OCI-LY7 (cell line): ENCODE results near the gene CARHSP1. TPM values are rescaled to one million over a fixed set of nuclear protein-coding genes. Genes with fewer than 3 reads are reported as not detected.

ENCODE experiments used
- BruUV-seq: library from RNA; stranded (reverse); fragments of 400-500 nt; replicated peaks from 2 replicates; lab custom pipeline; 2021; lab: Mats Ljungman, UMichigan
- CTCF ChIA-PET: fragments of 300-600 bp; sonication (Branson Sonifier 250); formaldehyde crosslinking; loops from one replicate; lab custom pipeline; 2022; ENCODE audit warnings: antibody characterized with exemption; ENCODE audit not compliant: unreplicated experiment; lab: Charles Lee
- POLR2A ChIA-PET: fragments of 300-600 bp; sonication (Branson Sonifier 250); formaldehyde crosslinking; loops from one replicate; lab custom pipeline; 2022; ENCODE audit warnings: antibody characterized with exemption; lab: Charles Lee
- DNase-seq: peaks from one replicate; pipeline ENCODE4 v3.0.0-alpha.2; 2015; ENCODE audit warnings: low spot score
- H2AFZ ChIP-seq: fragments of 200-600 bp; sonication (generic), shearing (Covaris generic); 2 replicates; pipeline ENCODE4 v1.6.1; 2014; ENCODE audit warnings: mild to moderate bottlenecking, antibody characterized with exemption, low read length, moderate library complexity
- H3K27ac ChIP-seq: fragments of 200-600 bp; sonication (generic); 2 replicates; pipeline ENCODE4 v1.5.1; 2014; ENCODE audit warnings: mixed run types, low read depth, mild to moderate bottlenecking, moderate library complexity, low read length, inconsistent platforms; ENCODE audit not compliant: poor library complexity, severe bottlenecking
- H3K36me3 ChIP-seq: fragments of 200-600 bp; sonication (generic); 2 replicates; pipeline ENCODE4 v1.6.1; 2014; ENCODE audit warnings: mild to moderate bottlenecking, antibody characterized with exemption, low read length, moderate library complexity, mixed read lengths; ENCODE audit not compliant: insufficient read depth
- H3K4me1 ChIP-seq: fragments of 200-600 bp; sonication (generic); 2 replicates; pipeline ENCODE4 v1.5.1; 2014; ENCODE audit warnings: mild to moderate bottlenecking, low read length; ENCODE audit not compliant: insufficient read depth, poor library complexity, severe bottlenecking
- H3K4me2 ChIP-seq: fragments of 200-600 bp; sonication (generic); 2 replicates; pipeline ENCODE4 v1.6.1; 2014; ENCODE audit warnings: mild to moderate bottlenecking, low read length
- H3K4me3 ChIP-seq: fragments of 200-600 bp; sonication (generic); 2 replicates; pipeline ENCODE4 v1.5.1; 2014; ENCODE audit warnings: mild to moderate bottlenecking, low read depth, low read length; ENCODE audit not compliant: poor library complexity, severe bottlenecking
- H3K79me2 ChIP-seq: fragments of 200-600 bp; sonication (generic); 2 replicates; pipeline ENCODE4 v1.6.1; 2016; ENCODE audit warnings: low read depth, mild to moderate bottlenecking, low read length, moderate library complexity, mixed read lengths; ENCODE audit not compliant: insufficient read depth
- H3K9me2 ChIP-seq: fragments of 200-600 bp; sonication (generic); 2 replicates; pipeline ENCODE4 v1.6.1; 2016; ENCODE audit warnings: mild to moderate bottlenecking, low read length, mixed read lengths; ENCODE audit not compliant: insufficient read depth
- H3K9me3 ChIP-seq: fragments of 200-600 bp; sonication (generic); 2 replicates; pipeline ENCODE4 v1.6.1; 2014; ENCODE audit warnings: mild to moderate bottlenecking, mixed run types, low read length, mixed read lengths
- H4K20me1 ChIP-seq: fragments of 200-600 bp; sonication (generic); 2 replicates; pipeline ENCODE4 v1.6.1; 2014; ENCODE audit warnings: mild to moderate bottlenecking, antibody characterized with exemption, low read length, moderate library complexity, mixed read lengths; ENCODE audit not compliant: insufficient read depth
- CTCF ChIP-seq: fragments of 200-600 bp; sonication (generic); conservative IDR thresholded peaks from 2 replicates; pipeline ENCODE4 v1.5.1; 2014; ENCODE audit warnings: mild to moderate bottlenecking, antibody characterized with exemption, low read length, moderate library complexity, mixed read lengths
- EZH2phosphoT487 ChIP-seq: fragments of 200-600 bp; sonication (generic); IDR thresholded peaks from 2 replicates; pipeline ENCODE4 v1.6.1; 2018; ENCODE audit warnings: low read depth, borderline replicate concordance, mild to moderate bottlenecking, mixed run types, antibody characterized with exemption, low read length, moderate library complexity, mixed read lengths
- intact Hi-C: fragments of 100-400 bp; cut with micrococcal nuclease; formaldehyde crosslinking; loops from one replicate; pipeline ENCODE4 v1.10.0; 2022; ENCODE audit not compliant: unreplicated experiment
- total RNA-seq, 2 experiments: library from RNA; depleted of rRNA in 1 of 2; stranded (reverse); fragments of >200 nt in 1 of 2; shearing (Covaris generic) in 1 of 2; gene quantifications; 2 replicates each; pipeline ENCODE4 v1.2.3, GENCODE V29; 2014 to 2022

CARHSP1 gene
- total RNA-seq, 2 experiments from 2014 or later = 156 to 241 TPM

- Histone ChIP-seq H3K4me3 (no peak overlapping the region), H3K4me1 (no peaks in the 10 kb centered on the region), H3K36me3 (peaks cover 97% of the 10 kb centered on the region), H2AFZ (no peak overlapping the region), H3K27ac (no peak overlapping the region), H3K4me2 (no peak overlapping the region), H3K79me2 (no peaks in the 10 kb centered on the region), H3K9me2 (no peaks in the 10 kb centered on the region), H3K9me3 (no peaks in the 10 kb centered on the region), H4K20me1 (no peaks in the 10 kb centered on the region)
- CTCF ChIA-PET = no interaction called here
- TF ChIP-seq EZH2phosphoT487 = no peak
- no peak for TF ChIP-seq CTCF
- POLR2A ChIA-PET = interaction anchor here (0.8 to 2.1 kb wide), 3 partner anchors 11 to 273 kb away, joined by 3 to 5 read pairs (median 3); partner anchors contain the start of gene CARHSP1
- DNase-seq = no peak
- no TSS peak for BruUV-seq
- intact Hi-C loops = no loop called here
Observed at GRCh38 chr16:8852534-8852933, 16.3 kb downstream of the CARHSP1 start.

DNA sequence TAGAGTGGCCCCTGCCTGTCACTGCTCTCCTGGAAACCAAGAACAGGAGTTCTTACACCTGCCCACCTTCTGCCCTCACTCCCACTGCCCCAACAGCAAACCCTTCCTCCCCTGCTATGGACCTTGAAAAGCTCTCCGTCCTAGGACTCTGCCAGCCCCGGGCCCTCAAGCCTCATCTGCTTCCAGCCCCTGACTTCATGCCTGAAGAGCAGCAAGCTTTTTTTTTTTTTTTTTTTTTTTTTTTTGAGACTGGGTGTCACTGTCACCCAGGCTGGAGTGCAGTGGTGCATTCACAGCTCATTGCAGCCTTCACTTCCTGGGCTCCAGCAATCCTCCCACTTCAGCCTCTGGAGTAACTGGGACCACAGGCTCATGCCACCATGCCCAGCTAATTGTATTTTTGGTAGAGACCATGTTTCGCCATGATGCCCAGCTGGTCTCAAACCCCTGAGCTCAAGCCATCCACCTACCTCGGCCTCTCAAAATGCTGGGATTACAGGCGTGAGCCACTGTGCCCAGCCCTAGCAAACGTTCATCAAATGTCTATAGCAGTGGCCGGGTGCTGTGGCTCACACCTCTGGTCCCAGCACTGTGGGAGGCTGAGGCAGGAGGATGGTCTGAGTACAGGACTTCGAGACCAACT, 16.9 kb downstream of the CARHSP1 start:
- POLR2A ChIA-PET = interaction anchor here (0.6 to 2.1 kb wide), 3 partner anchors 11 to 273 kb away, joined by 3 to 5 read pairs (median 3); no protein-coding TSS in a partner anchor
- no peak overlapping the region for H3K27ac ChIP-seq

More for the DNA sequence above, 16.9 kb downstream of the CARHSP1 start:
- Histone ChIP-seq H3K36me3 (peaks cover 98% of the 10 kb centered on the region), H3K4me1 (no peaks in the 10 kb centered on the region), H3K9me2 (no peaks in the 10 kb centered on the region), H4K20me1 (no peaks in the 10 kb centered on the region), H3K9me3 (no peaks in the 10 kb centered on the region), H3K4me2 (no peak overlapping the region), H2AFZ (no peak overlapping the region), H3K79me2 (no peaks in the 10 kb centered on the region), H3K4me3 (no peak overlapping the region)
- CTCF ChIA-PET = interaction anchor here (1.2 kb wide), 1 partner anchor 17 kb away, joined by 3 read pairs; the partner anchor contains the start of gene CARHSP1
- BruUV-seq = no TSS peak
- no peak for DNase-seq
- TF ChIP-seq EZH2phosphoT487 (no peak), CTCF (no peak)
- intact Hi-C loops = no loop called here
